ENCODE measurements around the gene TMC1. TPM values are rescaled to one million over a fixed set of nuclear protein-coding genes. Genes with fewer than 3 reads are reported as not detected.
"Not testable (repeated sequence)": the region's sequence is repeated elsewhere in the genome, so short reads cannot be mapped to it uniquely, and the experiment has no call there.

The TMC1 gene
- total and polyA plus RNA-seq, 12 donors: 0.01 to 0.67 (median 0.43) TPM; not detected in 6

DNA sequence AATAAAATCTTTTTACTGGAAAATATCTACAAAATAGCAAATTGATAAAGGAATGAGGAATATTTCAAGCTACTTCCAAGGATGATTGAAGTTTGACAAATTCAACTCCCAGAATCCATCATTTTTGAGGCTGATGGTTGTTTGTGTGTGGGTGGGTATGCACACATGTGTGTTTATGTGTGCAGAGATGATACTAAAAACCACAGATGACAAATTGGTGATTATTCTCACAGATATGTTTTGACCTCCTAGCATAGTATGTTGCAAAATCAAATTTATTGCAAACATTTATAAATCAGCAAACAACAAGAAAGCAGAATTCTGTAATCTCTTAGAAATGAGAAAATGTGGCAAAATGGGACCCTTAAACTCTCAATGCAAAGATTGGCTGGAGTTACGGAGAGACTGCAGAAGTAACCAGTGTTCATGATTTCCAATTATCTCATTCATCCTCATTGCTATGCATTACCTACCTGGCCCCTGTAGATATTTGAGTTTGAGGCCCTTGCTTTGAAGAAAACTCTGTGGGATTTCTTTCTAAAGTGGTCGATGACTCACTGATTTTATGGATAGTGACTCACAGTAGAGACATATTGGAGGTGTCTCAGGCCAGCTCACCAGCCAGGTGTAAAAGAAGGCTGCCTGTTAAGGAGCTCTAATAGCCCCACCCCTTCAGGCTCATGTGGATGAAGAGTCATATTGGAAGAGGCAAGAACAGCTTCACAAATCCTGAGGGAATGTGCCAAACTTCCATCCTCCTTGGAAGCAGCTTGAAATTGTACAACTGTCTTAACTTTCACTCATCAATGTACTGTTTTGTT is 44.6 kb upstream of the TMC1 start:
- Histone ChIP-seq H3K36me3 (no peaks in the 10 kb centered on the region), H3K27me3 (no peaks in the 10 kb centered on the region), H3K27ac (peak overlapping the region in 2 of 10 donors; percentile 46 to 64), H3K4me1 (peaks cover 0 to 30% (median 13%) of the 10 kb centered on the region in 9 donors), H3K4me3 (no peak overlapping the region), H3K9me3 (no peaks in the 10 kb centered on the region)
- WGBS, 2 donors: 92 to 95% methylated on average over 2 of the region's 2 CpGs
- no peak for ATAC-seq
- DNase-seq: no peak
- TF ChIP-seq, protein P1, sequence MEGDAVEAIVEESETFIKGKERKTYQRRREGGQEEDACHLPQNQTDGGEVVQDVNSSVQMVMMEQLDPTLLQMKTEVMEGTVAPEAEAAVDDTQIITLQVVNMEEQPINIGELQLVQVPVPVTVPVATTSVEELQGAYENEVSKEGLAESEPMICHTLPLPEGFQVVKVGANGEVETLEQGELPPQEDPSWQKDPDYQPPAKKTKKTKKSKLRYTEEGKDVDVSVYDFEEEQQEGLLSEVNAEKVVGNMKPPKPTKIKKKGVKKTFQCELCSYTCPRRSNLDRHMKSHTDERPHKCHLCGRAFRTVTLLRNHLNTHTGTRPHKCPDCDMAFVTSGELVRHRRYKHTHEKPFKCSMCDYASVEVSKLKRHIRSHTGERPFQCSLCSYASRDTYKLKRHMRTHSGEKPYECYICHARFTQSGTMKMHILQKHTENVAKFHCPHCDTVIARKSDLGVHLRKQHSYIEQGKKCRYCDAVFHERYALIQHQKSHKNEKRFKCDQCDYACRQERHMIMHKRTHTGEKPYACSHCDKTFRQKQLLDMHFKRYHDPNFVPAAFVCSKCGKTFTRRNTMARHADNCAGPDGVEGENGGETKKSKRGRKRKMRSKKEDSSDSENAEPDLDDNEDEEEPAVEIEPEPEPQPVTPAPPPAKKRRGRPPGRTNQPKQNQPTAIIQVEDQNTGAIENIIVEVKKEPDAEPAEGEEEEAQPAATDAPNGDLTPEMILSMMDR (IDR thresholded peaks at IDR 0.05): no peak
- intact Hi-C loops (cut with DNase I): loop anchor here in 1 of 10 donors (5.0 kb wide), 2 partner anchors 40 to 100 kb away; no protein-coding TSS in a partner anchor

DNA sequence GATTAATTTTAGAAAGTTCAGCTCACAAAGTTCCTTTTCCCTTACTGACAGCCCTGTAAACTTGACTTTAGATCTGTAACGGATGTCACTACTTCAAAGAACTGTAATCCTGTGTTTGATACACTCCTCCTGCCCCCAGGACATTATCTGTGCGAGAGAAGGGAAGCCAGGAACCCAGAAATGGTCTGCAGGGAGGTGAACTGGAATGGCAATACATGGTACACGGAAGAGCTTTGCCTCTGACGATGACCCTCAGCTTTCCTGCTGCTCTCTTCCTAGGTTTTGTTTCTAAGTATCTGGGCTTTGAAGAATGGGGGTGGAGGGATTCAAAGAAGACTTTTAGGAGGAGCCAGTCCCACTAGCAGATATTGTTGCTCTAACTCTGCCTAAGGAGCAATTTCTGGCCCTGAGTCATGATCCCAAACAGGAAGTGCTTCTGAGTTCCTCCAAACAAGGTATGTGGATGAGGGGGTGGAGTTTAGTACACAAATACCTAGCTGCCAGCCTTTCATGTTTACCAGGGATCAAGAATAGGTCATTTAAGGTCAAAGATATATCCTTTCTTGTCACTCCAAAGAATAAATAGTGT is 43.4 kb upstream of the TMC1 start:
- TF ChIP-seq, protein P1 (IDR thresholded peaks at IDR 0.05): no peak
- peak overlapping the region in 9 of 10 donors; percentile 33 to 72 (median 46) for H3K27ac ChIP-seq
- no peaks in the 10 kb centered on the region for H3K36me3 ChIP-seq
- peaks cover 0 to 30% (median 13%) of the 10 kb centered on the region in 9 donors for H3K4me1 ChIP-seq
- H3K9me3 ChIP-seq: no peaks in the 10 kb centered on the region
- 32 to 41% methylated on average over 4 of the region's 4 CpGs for WGBS, 2 donors
- DNase-seq (peak in 1 of 2 donors; percentile 11), ATAC-seq (peak in 6 of 8 donors; percentile 25 to 88 (median 80))
- peak overlapping the region in 1 of 10 donors; percentile 7 for H3K4me3 ChIP-seq
- no peaks in the 10 kb centered on the region for H3K27me3 ChIP-seq
- intact Hi-C loops (cut with DNase I): loop anchor here in 1 of 10 donors (5.0 kb wide), 2 partner anchors 39 to 99 kb away; no protein-coding TSS in a partner anchor

DNA sequence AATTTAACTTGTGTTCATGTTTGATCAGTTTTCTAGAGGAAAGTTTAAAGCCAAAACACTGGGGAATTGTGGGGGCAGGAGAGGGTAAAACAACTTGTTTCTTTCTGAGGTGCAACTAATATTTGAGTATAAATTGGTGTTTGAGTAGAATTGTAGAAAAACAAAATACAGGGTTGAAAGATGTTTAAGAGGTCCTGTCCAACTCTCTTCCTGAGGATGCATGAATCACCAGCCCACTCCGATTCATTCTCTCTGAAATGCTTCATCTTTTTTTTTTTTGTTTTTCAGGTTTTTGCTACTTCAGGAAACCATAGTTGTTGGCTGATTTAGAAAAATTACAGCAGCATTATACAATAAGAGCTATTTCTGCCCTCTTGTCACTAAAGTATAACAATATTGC is 42.4 kb upstream of the TMC1 start:
- Histone ChIP-seq H3K9me3 (no peaks in the 10 kb centered on the region), H3K27me3 (no peaks in the 10 kb centered on the region), H3K4me1 (peaks cover 0 to 23% (median 13%) of the 10 kb centered on the region in 9 donors), H3K36me3 (no peaks in the 10 kb centered on the region), H3K4me3 (peak overlapping the region in 6 of 10 donors; percentile 14 to 33 (median 27)), H3K27ac (peak overlapping the region in 5 of 10 donors; percentile 18 to 72 (median 64))
- intact Hi-C loops (cut with DNase I): loop anchor here in 1 of 10 donors (5.0 kb wide), 2 partner anchors 38 to 98 kb away; no protein-coding TSS in a partner anchor
- DNase-seq (no peak), ATAC-seq (peak in 1 of 8 donors; percentile 37)
- 49 to 55% methylated on average over 1 of the region's 1 CpG for WGBS, 2 donors
- TF ChIP-seq, protein P1 (IDR thresholded peaks at IDR 0.05): no peak

- H3K36me3 ChIP-seq; DNase-seq; H3K9me3 ChIP-seq; intact Hi-C loops (cut with DNase I); H3K4me3 ChIP-seq; ATAC-seq; H3K27me3 ChIP-seq; H3K27ac ChIP-seq: not testable (repeated sequence)
- 98 to 100% methylated on average over 25 of the region's 25 CpGs for WGBS, 2 donors
- H3K4me1 ChIP-seq: peaks cover 0 to 23% (median 13%) of the 10 kb centered on the region in 9 donors
Measured at GRCh38 chr9:72480261-72480660, 41.1 kb upstream of the TMC1 start.
